Right lobe of liver (tissue), 6 donors: Measurements from ENCODE around the gene ARID4A. TPM values are rescaled to one million over a fixed set of nuclear protein-coding genes. Genes with fewer than 3 reads are reported as not detected.

Experiments used
- ATAC-seq, 4 donors: fragments of 200-7000 bp; cut with Tn5 transposase; one replicate each; pipeline ENCODE4 v1.9.1; 2020; ENCODE audit warnings: mild to moderate bottlenecking in 4 of 4, moderate library complexity in 4 of 4
- DNase-seq, 3 donors: peaks; one replicate each; pipeline ENCODE4 v3.0.0-alpha.2; 2020
- H3K27ac ChIP-seq, 3 donors: fragments of 200-600 bp; one replicate each; pipeline ENCODE4 v1.8.0; 2022
- H3K27me3 ChIP-seq, 2 donors: fragments of 200-600 bp; one replicate each; pipeline ENCODE4 v1.8.0; 2022
- H3K36me3 ChIP-seq, 4 donors: fragments of 200-600 bp; sonication (generic) in 1 of 4; one replicate each; pipeline versions ENCODE4 v1.5.1 to v1.8.0; 2017 to 2022; ENCODE audit warnings: control low read depth in 1 of 4
- H3K4me1 ChIP-seq, 4 donors: fragments of 200-600 bp; sonication (generic) in 1 of 4; one replicate each; pipeline versions ENCODE4 v1.5.1 to v1.8.0; 2017 to 2022; ENCODE audit warnings: control low read depth in 1 of 4
- H3K4me3 ChIP-seq, 3 donors: fragments of 200-600 bp; one replicate each; pipeline ENCODE4 v1.8.0; 2022
- H3K9me3 ChIP-seq, 4 donors: fragments of 200-600 bp; sonication (generic) in 1 of 4; one replicate each; pipeline versions ENCODE4 v1.5.1 to v1.8.0; 2017 to 2022; ENCODE audit warnings: control low read depth in 1 of 4
- CTCF ChIP-seq, 4 donors: fragments of 200-600 bp in 3 of 4; fragments of 450-650 bp in 1 of 4; IDR thresholded peaks; one replicate each; pipeline versions ENCODE4 v1.5.1 to v1.8.0; 2016 to 2022; ENCODE audit warnings: antibody characterized with exemption in 4 of 4, mild to moderate bottlenecking in 2 of 4
- POLR2A ChIP-seq: fragments of 450-650 bp; IDR thresholded peaks from one replicate; pipeline ENCODE4 v1.6.1; 2017; ENCODE audit warnings: antibody characterized with exemption, mild to moderate bottlenecking
- WGBS: methylation state at CpG from one replicate; pipeline ENCODE4 v1.1.6; 2018; ENCODE audit warnings: low coverage, low lambda C conversion rate; ENCODE audit not compliant: insufficient coverage; ENCODE audit errors: missing lambda C conversion rate; 5-methylcytosine and 5-hydroxymethylcytosine counted together
- intact Hi-C, 2 donors: fragments of 100-400 bp; cut with DNase I; formaldehyde crosslinking; loops; one replicate each; pipeline versions ENCODE4 v1.11.2 to v1.14.1; 2022
- total RNA-seq, 6 experiments: library from RNA; depleted of rRNA in 2 of 6; stranded (reverse); fragments of >200 nt in 2 of 6; fragmentation: NEBNext Ultra II Directional in 3 of 6; extraction: Animal tissue kit (Norgen Biotek cat#: 25700) in 3 of 6; gene quantifications; one replicate each; pipeline versions ENCODE4 v1.1.0 to v1.2.4, GENCODE V29; 2016 to 2023
- donor health status: DM: no; HTN: yes; CAD: no.
- donor health status: DM: no; HTN: no; CAD: no.
- donor health status: DM: no; HTN: no; CAD: no.
- donor health status: DM: no; HTN: yes; CAD: no.
- donor health status: DM: no; HTN: yes; CAD: no.

ARID4A gene
- total RNA-seq, 6 experiments from 2014 or later: 7.6 to 22.1 (median 15.7) TPM

GRCh38 chr14:58390830-58391229, 92.5 kb downstream of the ARID4A start:
- H3K4me1 ChIP-seq: peaks cover 0 to 6% (median 0%) of the 10 kb centered on the region in 4 donors
- intact Hi-C loops: no loop called here
- WGBS: 66% methylated on average over 2 of the region's 2 CpGs
- no peak overlapping the region for H3K27ac ChIP-seq
- no peaks in the 10 kb centered on the region for H3K9me3 ChIP-seq
- DNase-seq (no peak), ATAC-seq (no peak)
- H3K27me3 ChIP-seq: no peaks in the 10 kb centered on the region
- TF ChIP-seq CTCF (IDR thresholded peaks at IDR 0.05) (no peak), POLR2A (no peak)
- H3K4me3 ChIP-seq: no peak overlapping the region
- no peaks in the 10 kb centered on the region for H3K36me3 ChIP-seq

GRCh38 chr14:58395562-58395811, 97.1 kb downstream of the ARID4A start:
- peak in 1 of 4 donors; percentile 31 for ATAC-seq
- WGBS: 11% methylated on average over 6 of the region's 10 CpGs
- Histone ChIP-seq H3K27me3 (no peaks in the 10 kb centered on the region), H3K27ac (peak overlapping the region; percentile 64 to 72 (median 71)), H3K9me3 (no peaks in the 10 kb centered on the region), H3K36me3 (no peaks in the 10 kb centered on the region), H3K4me1 (peaks cover 0 to 6% (median 2%) of the 10 kb centered on the region in 4 donors), H3K4me3 (peak overlapping the region; percentile 59 to 71 (median 61))
- TF ChIP-seq CTCF (IDR thresholded peaks at IDR 0.05) (no peak), POLR2A (no peak)
- intact Hi-C loops: no loop called here
- DNase-seq: no peak

- H3K9me3 ChIP-seq: no peaks in the 10 kb centered on the region
- H3K27ac ChIP-seq: peak within 1 kb of the TSS; percentile 64 to 72 (median 71)
- intact Hi-C loops: no loop called here
- no peaks in the 10 kb centered on the region for H3K27me3 ChIP-seq
- ATAC-seq (peak; percentile 92 to 98 (median 94)), DNase-seq (peak; percentile 75 to 83 (median 79))
- no peaks in the 10 kb centered on the region for H3K36me3 ChIP-seq
- peak within 1 kb of the TSS; percentile 59 to 71 (median 61) for H3K4me3 ChIP-seq
- peaks cover 0 to 6% (median 2%) of the 10 kb centered on the region in 4 donors for H3K4me1 ChIP-seq
- TF ChIP-seq POLR2A: peak; percentile 26
- TF ChIP-seq CTCF (IDR thresholded peaks at IDR 0.05): peak; percentile 82 to 93 (median 90)
- WGBS: 10% methylated on average over 17 of the region's 86 CpGs
These were observed 97.7 kb downstream of the ARID4A start, which contains the start of gene TOMM20L for GRCh38 chr14:58395812-58396788. TSS of gene TOMM20L (plus strand) at chr14:58395930. CDS start at chr14:58395958, 28 bp downstream.

GRCh38 chr14:58397156-58397555, 98.8 kb downstream of the ARID4A start:
- 92% methylated on average over 6 of the region's 6 CpGs for WGBS
- Histone ChIP-seq H3K4me3 (no peak overlapping the region), H3K27me3 (no peaks in the 10 kb centered on the region), H3K27ac (no peak overlapping the region), H3K4me1 (peaks cover 0 to 6% (median 2%) of the 10 kb centered on the region in 4 donors), H3K9me3 (no peaks in the 10 kb centered on the region), H3K36me3 (no peaks in the 10 kb centered on the region)
- intact Hi-C loops: no loop called here
- TF ChIP-seq CTCF (IDR thresholded peaks at IDR 0.05): no peak
- no peak for TF ChIP-seq POLR2A
- no peak for DNase-seq
- ATAC-seq: no peak
